Astrocyte (in vitro differentiated cells and primary cell): ENCODE data around the gene VPS50.
"Not testable (repeated sequence)": the region's sequence is repeated elsewhere in the genome, so short reads cannot be mapped to it uniquely, and the experiment has no call there.

ENCODE experiments used
- CTCF ChIP-seq: IDR thresholded peaks from 2 replicates; pipeline ENCODE4 v1.5.1; 2011; ENCODE audit warnings: low read depth, mild to moderate bottlenecking, inconsistent platforms, low read length, moderate library complexity; ENCODE audit not compliant: insufficient read depth
- EZH2 ChIP-seq: IDR thresholded peaks from 2 replicates; pipeline ENCODE4 v1.6.1; 2012; ENCODE audit warnings: mild to moderate bottlenecking, low read length, inconsistent platforms; ENCODE audit not compliant: insufficient read depth

GRCh38 chr7:93326291-93326690 lies 94.1 kb downstream of the VPS50 start:
- TF ChIP-seq EZH2, CTCF: not testable (repeated sequence)
